Liver (tissue), 9 donors: ENCODE measurements around the gene ZNF768. TPM values are rescaled to one million over a fixed set of nuclear protein-coding genes. Genes with fewer than 3 reads are reported as not detected.

Experiments
- DNase-seq: peaks from one replicate; pipeline ENCODE4 v3.0.0-alpha.2; 2017; ENCODE audit warnings: low spot score
- H3K27ac ChIP-seq, 2 donors: one replicate each; pipeline ENCODE4 v1.7.0; 2013; ENCODE audit warnings: inconsistent platforms in 2 of 2, low read length in 2 of 2, control low read depth in 1 of 2, low read depth in 1 of 2, mild to moderate bottlenecking in 1 of 2
- H3K27me3 ChIP-seq, 4 donors: one replicate each; pipeline versions ENCODE4 v1.6.1 to v1.7.0; 2013; ENCODE audit warnings: low read length in 3 of 4, inconsistent platforms in 1 of 4, mild to moderate bottlenecking in 1 of 4, moderate library complexity in 1 of 4; ENCODE audit not compliant: control insufficient read depth in 4 of 4, insufficient read depth in 4 of 4
- H3K36me3 ChIP-seq, 4 donors: one replicate each; pipeline versions ENCODE4 v1.6.1 to v1.7.0; 2013; ENCODE audit warnings: low read length in 3 of 4, mild to moderate bottlenecking in 3 of 4, low read depth in 1 of 4, moderate library complexity in 1 of 4; ENCODE audit not compliant: control insufficient read depth in 4 of 4, insufficient read depth in 3 of 4
- H3K4me1 ChIP-seq, 4 donors: one replicate each; pipeline versions ENCODE4 v1.6.1 to v1.7.0; 2013; ENCODE audit warnings: low read length in 3 of 4, mild to moderate bottlenecking in 3 of 4, moderate library complexity in 1 of 4; ENCODE audit not compliant: control insufficient read depth in 4 of 4, insufficient read depth in 4 of 4
- H3K4me3 ChIP-seq, 3 donors: one replicate each; pipeline versions ENCODE4 v1.6.1 to v1.7.0; 2013; ENCODE audit warnings: low read length in 3 of 3, control low read depth in 1 of 3, low read depth in 1 of 3, mild to moderate bottlenecking in 1 of 3
- H3K9ac ChIP-seq, 2 donors: one replicate each; pipeline ENCODE4 v1.7.0; 2013; ENCODE audit warnings: low read length in 2 of 2, mild to moderate bottlenecking in 2 of 2, moderate library complexity in 2 of 2, control low read depth in 1 of 2, low read depth in 1 of 2
- H3K9me3 ChIP-seq, 4 donors: one replicate each; pipeline versions ENCODE4 v1.6.1 to v1.7.0; 2013; ENCODE audit warnings: low read length in 3 of 4; ENCODE audit not compliant: control insufficient read depth in 4 of 4
- ATF3 ChIP-seq: IDR thresholded peaks from 2 replicates; pipeline ENCODE4 v1.6.1; 2016; ENCODE audit warnings: antibody characterized with exemption
- CTCF ChIP-seq: fragments of 150-350 bp; IDR thresholded peaks from 2 replicates; pipeline ENCODE4 v1.5.1; 2017; ENCODE audit warnings: improper control_type of control experiment, low read depth, low read length; ENCODE audit not compliant: missing input control
- EGR1 ChIP-seq, 2 donors: IDR thresholded peaks; 2 replicates each; pipeline ENCODE4 v1.6.1; 2016 to 2018; ENCODE audit warnings: antibody characterized with exemption in 2 of 2, low read depth in 2 of 2
- FOXA1 ChIP-seq: IDR thresholded peaks from 2 replicates; pipeline ENCODE4 v1.6.1; 2016; ENCODE audit warnings: antibody characterized with exemption
- FOXA2 ChIP-seq: IDR thresholded peaks from 2 replicates; pipeline ENCODE4 v1.6.1; 2016; ENCODE audit warnings: antibody characterized with exemption
- GABPA ChIP-seq, 2 donors: IDR thresholded peaks in 1 of 2; conservative IDR thresholded peaks in 1 of 2; 2 replicates each; pipeline ENCODE4 v1.6.1; 2016; ENCODE audit warnings: antibody characterized with exemption in 2 of 2, mild to moderate bottlenecking in 1 of 2, moderate library complexity in 1 of 2
- HNF4A ChIP-seq, 2 donors: conservative IDR thresholded peaks; 2 replicates each; pipeline ENCODE4 v1.6.1; 2016; ENCODE audit warnings: antibody characterized with exemption in 2 of 2, mild to moderate bottlenecking in 2 of 2
- HNF4G ChIP-seq: IDR thresholded peaks from 2 replicates; pipeline ENCODE4 v1.6.1; 2016; ENCODE audit warnings: antibody characterized with exemption
- JUND ChIP-seq, 2 donors: IDR thresholded peaks; 2 replicates each; pipeline ENCODE4 v1.6.1; 2016; ENCODE audit warnings: antibody characterized with exemption in 2 of 2
- MAX ChIP-seq: IDR thresholded peaks from 2 replicates; pipeline ENCODE4 v1.6.1; 2016; ENCODE audit warnings: antibody characterized with exemption
- NR2F2 ChIP-seq: IDR thresholded peaks from 2 replicates; pipeline ENCODE4 v1.6.1; 2016; ENCODE audit warnings: antibody characterized with exemption
- RAD21 ChIP-seq, 2 donors: IDR thresholded peaks; 2 replicates each; pipeline ENCODE4 v1.6.1; 2016; ENCODE audit warnings: antibody characterized with exemption in 2 of 2, mild to moderate bottlenecking in 2 of 2
- REST ChIP-seq: IDR thresholded peaks from 2 replicates; pipeline ENCODE4 v1.6.1; 2016; ENCODE audit warnings: antibody characterized with exemption, mild to moderate bottlenecking
- RXRA ChIP-seq, 2 donors: IDR thresholded peaks; 2 replicates each; pipeline ENCODE4 v1.6.1; 2017 to 2018; ENCODE audit warnings: antibody characterized with exemption in 2 of 2, mild to moderate bottlenecking in 1 of 2
- SP1 ChIP-seq: IDR thresholded peaks from 2 replicates; pipeline ENCODE4 v1.6.1; 2018; ENCODE audit warnings: antibody characterized with exemption, mild to moderate bottlenecking
- TAF1 ChIP-seq: conservative IDR thresholded peaks from 2 replicates; pipeline ENCODE4 v1.6.1; 2016; ENCODE audit warnings: antibody characterized with exemption, mild to moderate bottlenecking
- YY1 ChIP-seq: IDR thresholded peaks from 2 replicates; pipeline ENCODE4 v1.6.1; 2016; ENCODE audit warnings: antibody characterized with exemption, mild to moderate bottlenecking
- ZBTB33 ChIP-seq: IDR thresholded peaks from 2 replicates; pipeline ENCODE4 v1.6.1; 2016; ENCODE audit warnings: antibody characterized with exemption
- WGBS: extraction: QIAGEN DNeasy Blood & Tissue Kit; methylation state at CpG from one replicate; pipeline ENCODE4 v1.1.7; 2013; 5-methylcytosine and 5-hydroxymethylcytosine counted together
- polyA plus RNA-seq, 2 donors: library from polyadenylated mRNA; stranded (reverse) in 1 of 2; unstranded in 1 of 2; fragments of 200-250 nt in 1 of 2; fragments of >200 nt in 1 of 2; fragmentation: Nextera tagmentation in 1 of 2; extraction: Ambion mirVana in 1 of 2; gene quantifications; one replicate each; pipeline versions ENCODE4 v1.2.1 to v1.2.3, GENCODE V29; 2013 to 2015
- total RNA-seq, 2 donors: library from RNA; depleted of rRNA; stranded (reverse); fragments of >200 nt; gene quantifications; one replicate each; pipeline ENCODE4 v1.2.3, GENCODE V29; 2014
- donor health status: healthy.
- donor health status: healthy.
- donor health status: healthy.
- donor health status: healthy.
- donor health status: healthy.

ZNF768 gene
- total and polyA plus RNA-seq, 4 donors = 2.2 to 16.9 (median 10.9) TPM

GRCh38 chr16:30511509-30511908, 14.9 kb downstream of the ZNF768 start (continued):
- TF ChIP-seq CTCF (no peak), ZBTB33 (no peak), FOXA1 (no peak), NR2F2 (no peak), SP1 (no peak), YY1 (no peak)

GRCh38 chr16:30510376-30510938, 15.9 kb downstream of the ZNF768 start:
- no peak overlapping the region for H3K9ac ChIP-seq
- no peaks in the 10 kb centered on the region for H3K4me1 ChIP-seq
- no peaks in the 10 kb centered on the region for H3K27me3 ChIP-seq
- H3K9me3 ChIP-seq = no peaks in the 10 kb centered on the region
- H3K4me3 ChIP-seq = no peak overlapping the region
- WGBS = 89% methylated on average over 4 of the region's 4 CpGs
- no peak for DNase-seq
- no peak overlapping the region for H3K27ac ChIP-seq
- TF ChIP-seq RAD21 (IDR thresholded peaks at IDR 0.05) (no peak), GABPA (IDR thresholded peaks at IDR 0.05 in 1 of 2, conservative IDR thresholded peaks at IDR 0.05 in 1 of 2) (no peak), NR2F2 (no peak), FOXA2 (no peak), SP1 (no peak), REST (no peak), RXRA (IDR thresholded peaks at IDR 0.05) (no peak), FOXA1 (no peak), YY1 (no peak), HNF4G (no peak), CTCF (no peak), EGR1 (IDR thresholded peaks at IDR 0.05; ENCODE audit: low read depth in 2 of 2) (no peak), ATF3 (no peak), TAF1 (no peak), MAX (no peak), HNF4A (conservative IDR thresholded peaks at IDR 0.05) (no peak), JUND (IDR thresholded peaks at IDR 0.05) (no peak), ZBTB33 (no peak)
- H3K36me3 ChIP-seq = peaks cover 0 to 27% (median 23%) of the 10 kb centered on the region in 4 donors
